Lower leg skin (tissue), 4 donors: Measurements from ENCODE around the gene PTPRN2. TPM values are rescaled to one million over a fixed set of nuclear protein-coding genes. Genes with fewer than 3 reads are reported as not detected.

Experiments
- DNase-seq, 2 donors: peaks; one replicate each; pipeline ENCODE4 v3.0.0-alpha.2; 2019; ENCODE audit warnings: low spot score in 2 of 2
- H3K4me3 ChIP-seq: fragments of 200-600 bp; sonication (generic); 2 replicates; pipeline ENCODE4 v1.5.1; 2017; ENCODE audit warnings: mild to moderate bottlenecking, low read depth; ENCODE audit not compliant: poor library complexity, severe bottlenecking
- CTCF ChIP-seq, 3 donors: fragments of 450-650 bp; IDR thresholded peaks; one replicate each; pipeline ENCODE4 v1.5.1; 2016; ENCODE audit warnings: antibody characterized with exemption in 3 of 3, mild to moderate bottlenecking in 3 of 3, moderate library complexity in 2 of 3
- POLR2A ChIP-seq, 2 donors: fragments of 450-650 bp; IDR thresholded peaks; one replicate each; pipeline ENCODE4 v1.6.1; 2016 to 2017; ENCODE audit warnings: antibody characterized with exemption in 2 of 2, mild to moderate bottlenecking in 1 of 2, moderate library complexity in 1 of 2
- WGBS, 2 donors: methylation state at CpG; one replicate each; pipeline ENCODE4 v1.1.5; 2018; 5-methylcytosine and 5-hydroxymethylcytosine counted together
- intact Hi-C: fragments of 100-400 bp; cut with DNase I; formaldehyde crosslinking; loops from one replicate; pipeline ENCODE4 v1.15.0; 2023; ENCODE audit warnings: low total_unique reads
- total RNA-seq, 4 donors: library from RNA; depleted of rRNA; stranded (reverse); fragments of >200 nt; gene quantifications; one replicate each; pipeline ENCODE4 v1.1.0, GENCODE V29; 2016

PTPRN2 gene
- total RNA-seq, 4 donors from 2014 or later = 0.11 to 1.6 (median 0.92) TPM

GRCh38 chr7:157890921-157891401 is 696.7 kb downstream of the PTPRN2 start:
- TF ChIP-seq CTCF (IDR thresholded peaks at IDR 0.05) (no peak), POLR2A (IDR thresholded peaks at IDR 0.05) (no peak)
- no peak for DNase-seq
- no peak overlapping the region for H3K4me3 ChIP-seq
- intact Hi-C loops = no loop called here
- WGBS, 2 donors = 70 to 73% methylated on average over 9 of the region's 9 CpGs

- intact Hi-C loops = no loop called here
- H3K4me3 ChIP-seq = no peak overlapping the region
- no peak for DNase-seq
- no peak for TF ChIP-seq POLR2A (IDR thresholded peaks at IDR 0.05)
- WGBS, 2 donors = 79 to 88% methylated on average over 6 of the region's 6 CpGs
Observed at GRCh38 chr7:157889480-157889879, 698.1 kb downstream of the PTPRN2 start.

- no peak for DNase-seq
- WGBS, 2 donors = 80% methylated on average over 11 of the region's 11 CpGs
- TF ChIP-seq CTCF (IDR thresholded peaks at IDR 0.05) (no peak), POLR2A (IDR thresholded peaks at IDR 0.05) (no peak)
- no peak overlapping the region for H3K4me3 ChIP-seq
- intact Hi-C loops = no loop called here
Observed at GRCh38 chr7:157888579-157888978, 699.0 kb downstream of the PTPRN2 start.

- intact Hi-C loops = no loop called here
- no peak for TF ChIP-seq CTCF (IDR thresholded peaks at IDR 0.05)
- TF ChIP-seq POLR2A (IDR thresholded peaks at IDR 0.05) = no peak
- WGBS, 2 donors = 61 to 70% methylated on average over 4 to 5 of the region's 6 CpGs
- H3K4me3 ChIP-seq = no peak overlapping the region
- no peak for DNase-seq
Observed at GRCh38 chr7:157887400-157887799, 700.2 kb downstream of the PTPRN2 start.

GRCh38 chr7:157886711-157887110 is 700.9 kb downstream of the PTPRN2 start:
- intact Hi-C loops = no loop called here
- no peak overlapping the region for H3K4me3 ChIP-seq
- TF ChIP-seq POLR2A (IDR thresholded peaks at IDR 0.05) = no peak
- no peak for TF ChIP-seq CTCF (IDR thresholded peaks at IDR 0.05)
- 79 to 82% methylated on average over 10 to 11 of the region's 11 CpGs for WGBS, 2 donors
- no peak for DNase-seq

- no peak overlapping the region for H3K4me3 ChIP-seq
- DNase-seq = no peak
- intact Hi-C loops = no loop called here
- 69 to 70% methylated on average over 9 of the region's 9 CpGs for WGBS, 2 donors
- TF ChIP-seq POLR2A (IDR thresholded peaks at IDR 0.05) (no peak), CTCF (IDR thresholded peaks at IDR 0.05) (no peak)
Observed at GRCh38 chr7:157886266-157886665, 701.4 kb downstream of the PTPRN2 start.
